WTC11 (cell line): ENCODE results near the gene ABLIM2.

Experiments used
- CTCF ChIP-seq: fragments of 200-600 bp; IDR thresholded peaks from 2 replicates; pipeline ENCODE4 v1.8.0; 2022; ENCODE audit warnings: antibody characterized with exemption
- ELF4 ChIP-seq: sonication (generic); formaldehyde crosslinking; IDR thresholded peaks from 2 replicates; pipeline ENCODE4 v1.8.1; 2022; ENCODE audit warnings: low read depth, mild to moderate bottlenecking, moderate library complexity, missing genetic modification reagents
- OVOL2 ChIP-seq: fragments of 250-450 bp; sonication (Bioruptor Pico); IDR thresholded peaks from 2 replicates; pipeline ENCODE4 v1.9.0; 2021; ENCODE audit warnings: mild to moderate bottlenecking, borderline replicate concordance
- TF ChIP-seq, protein P1 (sequence below): sonication (generic); formaldehyde crosslinking; IDR thresholded peaks from 2 replicates; pipeline ENCODE4 v1.8.1; 2023; ENCODE audit warnings: mild to moderate bottlenecking, moderate library complexity, missing genetic modification reagents

DNA sequence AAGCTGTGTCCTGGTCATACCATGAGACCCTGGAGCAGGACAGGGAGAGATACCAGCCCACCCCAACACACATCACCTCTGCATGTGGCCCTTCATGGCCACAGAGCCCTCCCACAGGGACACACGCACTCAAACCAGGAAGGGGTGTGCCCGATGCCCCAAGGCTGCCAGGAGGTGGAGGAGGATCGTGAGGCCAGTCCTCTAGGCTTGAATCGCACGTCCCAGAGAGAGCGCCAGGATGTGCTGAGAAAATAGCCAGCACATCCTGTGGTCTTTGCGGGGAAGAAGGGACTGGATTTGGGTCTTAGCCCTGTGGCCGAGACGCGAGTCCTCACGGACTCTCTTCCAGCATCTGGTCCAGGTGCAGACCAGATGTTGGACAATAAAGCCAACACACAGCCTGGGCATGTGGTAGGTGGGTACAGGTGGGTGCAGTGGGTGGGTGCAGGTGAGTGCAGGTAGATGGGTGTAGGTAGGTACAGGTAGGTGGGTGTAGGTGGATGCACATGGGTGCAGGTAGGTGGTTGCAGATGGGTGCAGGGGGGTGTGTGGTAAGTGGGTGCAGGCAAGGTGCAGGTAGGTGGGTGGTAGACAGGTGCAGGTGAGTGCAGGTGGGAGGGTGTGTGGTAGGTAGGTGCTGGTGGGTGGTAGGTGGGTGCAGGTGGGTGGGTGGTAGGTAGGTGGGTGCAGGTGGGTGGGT is 124.6 kb downstream of the ABLIM2 start:
- TF ChIP-seq CTCF (no peak), ELF4 (CRISPR knock-in tag) (no peak), OVOL2 (CRISPR knock-in tag) (no peak)
- TF ChIP-seq, protein P1, sequence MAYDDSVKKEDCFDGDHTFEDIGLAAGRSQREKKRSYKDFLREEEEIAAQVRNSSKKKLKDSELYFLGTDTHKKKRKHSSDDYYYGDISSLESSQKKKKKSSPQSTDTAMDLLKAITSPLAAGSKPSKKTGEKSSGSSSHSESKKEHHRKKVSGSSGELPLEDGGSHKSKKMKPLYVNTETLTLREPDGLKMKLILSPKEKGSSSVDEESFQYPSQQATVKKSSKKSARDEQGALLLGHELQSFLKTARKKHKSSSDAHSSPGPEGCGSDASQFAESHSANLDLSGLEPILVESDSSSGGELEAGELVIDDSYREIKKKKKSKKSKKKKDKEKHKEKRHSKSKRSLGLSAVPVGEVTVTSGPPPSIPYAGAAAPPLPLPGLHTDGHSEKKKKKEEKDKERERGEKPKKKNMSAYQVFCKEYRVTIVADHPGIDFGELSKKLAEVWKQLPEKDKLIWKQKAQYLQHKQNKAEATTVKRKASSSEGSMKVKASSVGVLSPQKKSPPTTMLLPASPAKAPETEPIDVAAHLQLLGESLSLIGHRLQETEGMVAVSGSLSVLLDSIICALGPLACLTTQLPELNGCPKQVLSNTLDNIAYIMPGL (CRISPR knock-in tag) = no peak
